GM21717 (cell line): Measurements from ENCODE around the gene RABEPK.
"Not testable (repeated sequence)": the region's sequence is repeated elsewhere in the genome, so short reads cannot be mapped to it uniquely, and the experiment has no call there.

Source experiments
- ATAC-seq: cut with Tn5 transposase; IDR thresholded peaks from one replicate; pipeline ENCODE4 v1.9.1; 2021; ENCODE audit warnings: mild to moderate bottlenecking, moderate library complexity; ENCODE audit not compliant: unreplicated experiment

The RABEPK gene

GRCh38 chr9:125194466-125194865 is 5.9 kb upstream of the RABEPK start:
- not testable (repeated sequence) for ATAC-seq

DNA sequence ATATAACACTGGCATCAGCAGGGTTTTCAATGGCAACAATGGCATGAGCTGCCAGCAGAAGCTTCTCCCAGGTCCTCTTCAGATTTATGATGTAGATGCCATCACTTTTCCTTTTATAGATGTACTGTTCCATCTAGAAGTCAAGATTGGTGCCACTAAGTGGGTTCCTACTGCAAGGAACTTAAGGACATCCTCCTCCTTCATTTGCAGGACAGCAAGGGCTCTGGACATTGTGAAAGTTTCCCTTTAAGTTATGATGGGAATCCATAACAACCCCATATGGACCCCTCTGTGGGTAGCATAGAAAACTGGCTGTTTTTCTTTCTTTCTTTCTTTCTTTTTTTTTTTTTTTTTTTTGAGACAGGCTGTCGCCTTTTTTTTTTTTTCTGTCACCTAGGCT is 4.8 kb upstream of the RABEPK start:
- ATAC-seq = not testable (repeated sequence)

DNA sequence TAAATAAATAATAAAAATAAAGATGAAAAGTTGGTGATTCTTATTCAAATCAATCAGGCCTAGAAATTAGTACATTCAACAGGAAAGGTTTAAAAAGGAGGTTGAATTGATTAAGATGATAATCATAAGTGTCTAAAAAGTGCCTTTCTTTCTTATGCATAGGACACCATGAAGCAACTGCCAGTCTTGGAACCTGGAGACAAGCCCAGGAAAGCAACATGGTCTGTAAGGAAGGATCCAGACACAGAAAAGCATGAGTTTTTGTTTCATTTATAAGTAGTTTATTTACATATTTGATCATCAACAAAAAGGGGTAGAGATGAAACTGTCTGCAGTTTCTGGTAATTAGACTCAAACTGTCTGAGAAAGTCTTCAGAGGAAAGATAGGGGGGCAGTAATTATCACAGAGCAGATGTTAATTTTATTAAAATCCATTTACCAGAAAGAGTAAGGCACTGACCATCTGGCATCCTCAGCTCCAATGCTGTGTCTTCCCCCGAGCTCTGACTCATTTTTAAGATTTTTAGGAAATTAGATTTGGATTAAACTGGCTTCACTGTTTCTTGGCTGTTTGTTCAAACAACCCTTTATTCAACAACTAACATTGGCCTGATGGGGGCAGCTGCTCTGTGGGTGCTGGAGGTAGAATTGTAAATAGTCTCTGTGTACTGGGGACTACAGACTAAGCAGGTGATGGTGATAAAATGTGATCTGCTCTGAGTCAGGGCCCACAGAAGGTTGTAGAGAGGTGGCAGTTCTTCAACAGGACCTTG is 2.7 kb downstream of the RABEPK start:
- no peak for ATAC-seq

- no peak for ATAC-seq
These were observed 4.1 kb downstream of the RABEPK start for GRCh38 chr9:125204477-125204876.

DNA sequence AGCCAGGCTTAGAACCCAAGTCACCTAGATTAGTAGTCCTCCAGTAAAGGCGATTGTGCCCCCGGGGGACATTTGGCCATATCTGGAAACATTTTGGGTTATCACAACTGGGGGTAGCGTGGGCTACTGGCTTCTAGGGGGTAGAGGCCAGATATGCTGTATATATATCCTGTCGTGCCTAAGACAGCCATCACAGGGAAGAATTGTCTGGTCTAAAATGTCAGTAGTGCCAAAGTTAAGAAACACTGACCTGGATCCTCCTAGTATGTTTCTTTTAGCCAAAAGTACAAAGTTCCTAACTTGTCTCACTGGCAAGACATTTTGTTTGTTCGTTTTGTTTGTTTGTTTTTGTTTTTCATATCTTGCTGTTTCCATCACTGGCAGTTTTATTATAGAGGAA is 13.8 kb downstream of the RABEPK start:
- ATAC-seq = no peak

DNA sequence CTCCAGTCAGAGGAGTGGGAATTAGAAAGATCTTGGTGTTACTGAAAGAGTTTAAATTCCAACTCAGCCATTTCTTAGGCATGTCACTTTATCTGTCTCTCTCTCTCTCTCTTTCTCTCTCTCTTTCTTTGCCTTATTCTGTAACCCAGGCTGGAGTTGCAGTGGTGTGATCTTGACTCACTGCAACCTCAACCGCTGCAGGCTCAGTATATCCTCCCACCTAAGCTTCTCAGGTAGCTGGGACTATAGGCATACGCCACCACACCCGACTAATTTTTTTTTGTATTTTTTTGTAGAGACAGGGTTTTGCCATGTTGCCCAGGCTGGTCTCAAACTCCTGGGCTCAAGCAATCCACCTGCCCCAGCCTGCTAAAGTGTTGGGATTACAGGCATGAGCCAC is 18.3 kb downstream of the RABEPK start:
- no peak for ATAC-seq

- not testable (repeated sequence) for ATAC-seq
These were observed 24.5 kb downstream of the RABEPK start for GRCh38 chr9:125224858-125225257.

DNA sequence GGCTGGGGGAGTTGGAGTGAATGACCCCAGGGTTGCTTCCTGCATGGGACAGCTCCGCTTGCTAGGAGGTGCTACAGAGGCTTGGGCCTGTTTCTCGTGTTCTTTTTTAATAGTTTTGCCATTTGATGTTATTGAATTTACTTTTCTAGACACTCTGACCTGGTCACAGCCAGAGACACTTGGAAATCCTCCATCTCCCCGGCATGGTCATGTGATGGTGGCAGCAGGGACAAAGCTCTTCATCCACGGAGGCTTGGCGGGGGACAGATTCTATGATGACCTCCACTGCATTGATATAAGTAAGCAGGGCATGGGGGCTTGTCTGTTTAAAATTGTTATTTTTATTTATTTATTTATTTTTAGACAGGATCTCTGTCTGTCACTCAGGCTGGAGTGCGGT is 27.4 kb downstream of the RABEPK start:
- ATAC-seq = no peak

DNA sequence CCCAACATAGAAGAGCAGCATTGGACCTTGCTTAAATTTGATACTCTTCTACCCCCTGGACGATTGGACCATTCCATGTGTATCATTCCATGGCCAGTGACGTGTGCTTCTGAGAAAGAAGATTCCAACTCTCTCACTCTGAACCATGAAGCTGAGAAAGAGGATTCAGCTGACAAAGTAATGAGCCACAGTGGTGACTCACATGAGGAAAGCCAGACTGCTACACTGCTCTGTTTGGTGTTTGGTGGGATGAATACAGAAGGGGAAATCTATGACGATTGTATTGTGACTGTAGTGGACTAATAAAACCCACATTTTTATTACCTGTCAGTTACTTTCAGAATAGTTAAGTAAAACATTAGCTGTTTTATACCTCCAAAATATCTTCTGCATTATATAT is 33.3 kb downstream of the RABEPK start:
- no peak for ATAC-seq

DNA sequence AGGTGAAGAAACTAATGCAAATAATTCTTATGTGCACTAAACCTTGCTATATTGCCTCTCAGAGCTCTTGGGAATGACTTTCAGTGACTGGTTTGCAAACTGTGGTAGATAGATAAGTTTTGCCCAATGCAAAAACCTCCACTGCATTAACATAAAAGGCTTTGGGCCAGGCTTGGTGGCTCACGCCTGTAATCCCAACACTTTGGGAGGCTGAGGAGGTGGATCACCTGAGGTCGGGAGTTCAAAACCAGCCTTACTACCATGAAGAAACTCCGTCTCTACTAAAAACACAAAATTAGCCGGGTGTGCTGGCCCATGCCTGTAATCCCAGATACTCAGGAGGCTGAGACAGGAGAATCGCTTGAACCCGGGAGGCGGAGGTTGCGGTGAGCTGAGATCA is 33.8 kb downstream of the RABEPK start:
- not testable (repeated sequence) for ATAC-seq

DNA sequence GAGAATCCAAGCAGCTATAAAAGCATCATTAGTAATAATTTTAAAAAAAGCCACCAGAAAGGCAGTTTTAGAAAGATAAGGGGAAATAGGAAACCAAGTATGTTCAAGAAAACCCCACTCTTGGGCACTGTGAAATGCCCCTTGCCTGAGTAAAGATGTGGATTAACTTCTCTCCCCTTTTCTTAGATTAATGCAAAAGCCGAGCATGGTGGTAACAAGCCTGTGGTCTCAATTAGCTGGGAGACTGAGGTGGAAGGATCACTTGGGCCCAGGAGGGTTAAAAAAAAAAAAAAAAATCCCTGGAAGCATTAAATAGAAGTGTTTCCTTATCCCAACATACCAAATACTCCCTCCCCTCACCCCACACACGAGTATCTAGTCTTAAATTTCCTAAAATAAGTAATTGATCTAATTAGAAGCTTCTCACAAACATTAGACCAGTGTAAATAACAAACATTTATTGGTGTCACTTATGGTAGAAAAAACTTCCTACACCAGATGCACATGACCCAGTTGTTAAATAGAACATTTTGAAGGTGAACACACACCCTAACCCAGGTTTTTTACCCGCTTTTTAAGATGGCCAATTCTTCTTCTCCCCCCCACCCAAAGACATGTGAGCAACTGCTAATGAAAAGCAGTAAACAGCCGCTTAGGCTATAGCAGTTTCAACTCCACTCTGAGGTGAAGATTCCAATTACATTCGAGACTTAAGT is 35.6 kb downstream of the RABEPK start:
- ATAC-seq = no peak

DNA sequence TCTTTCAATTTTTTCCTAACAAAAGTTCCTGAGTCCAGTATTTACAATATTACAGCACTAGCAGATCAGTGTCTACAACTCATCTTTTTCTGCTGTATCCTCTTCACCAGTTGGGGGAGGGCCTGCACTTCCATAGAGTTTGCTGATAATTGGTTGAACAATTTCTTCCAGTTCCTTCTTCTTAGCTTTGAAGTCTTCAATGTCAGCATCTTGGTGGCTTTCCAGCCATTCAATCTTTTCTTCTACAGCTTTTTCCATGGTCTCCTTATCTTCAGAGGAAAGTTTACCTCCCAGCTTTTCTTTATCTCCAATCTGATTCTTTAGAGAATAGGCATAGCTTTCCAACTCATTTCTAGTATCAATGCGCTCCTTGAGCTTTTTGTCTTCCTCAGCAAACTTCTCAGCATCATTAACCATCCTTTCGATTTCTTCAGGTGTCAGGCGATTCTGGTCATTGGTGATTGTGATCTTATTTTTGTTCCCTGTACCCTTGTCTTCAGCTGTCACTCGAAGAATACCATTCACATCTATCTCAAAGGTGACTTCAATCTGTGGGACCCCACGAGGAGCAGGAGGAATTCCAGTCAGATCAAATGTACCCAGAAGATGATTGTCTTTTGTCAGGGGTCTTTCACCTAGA is 36.3 kb downstream of the RABEPK start:
- ATAC-seq = not testable (repeated sequence)

DNA sequence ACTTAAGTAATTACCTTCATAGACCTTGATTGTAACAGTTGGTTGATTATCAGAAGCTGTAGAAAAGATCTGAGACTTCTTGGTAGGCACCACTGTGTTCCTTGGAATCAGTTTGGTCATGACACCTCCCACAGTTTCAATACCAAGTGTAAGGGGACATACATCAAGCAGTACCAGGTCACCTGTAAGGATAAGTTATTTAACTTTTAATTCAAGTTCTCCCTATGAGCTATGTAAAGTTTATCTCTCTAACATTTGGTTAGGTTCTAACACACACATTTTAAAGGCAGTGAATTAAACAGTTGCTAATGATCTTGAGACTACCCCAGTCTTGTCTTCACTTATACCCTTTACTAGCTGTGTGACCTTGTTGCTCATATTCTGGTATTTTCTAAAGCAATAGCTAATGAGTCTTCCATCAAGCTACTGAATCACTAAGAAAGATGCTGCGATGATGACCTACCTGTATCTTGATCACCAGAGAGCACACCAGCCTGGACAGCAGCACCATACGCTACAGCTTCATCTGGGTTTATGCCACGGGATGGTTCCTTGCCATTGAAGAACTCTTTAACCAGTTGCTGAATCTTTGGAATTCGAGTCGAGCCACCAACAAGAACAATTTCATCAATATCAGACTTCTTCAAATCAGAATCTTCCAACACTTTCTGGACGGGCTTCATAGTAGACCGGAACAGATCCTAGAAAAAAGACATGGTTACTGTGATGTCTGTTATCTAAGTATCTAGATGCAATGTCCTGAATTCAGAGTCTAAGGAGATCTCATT is 38.0 kb downstream of the RABEPK start:
- no peak for ATAC-seq

DNA sequence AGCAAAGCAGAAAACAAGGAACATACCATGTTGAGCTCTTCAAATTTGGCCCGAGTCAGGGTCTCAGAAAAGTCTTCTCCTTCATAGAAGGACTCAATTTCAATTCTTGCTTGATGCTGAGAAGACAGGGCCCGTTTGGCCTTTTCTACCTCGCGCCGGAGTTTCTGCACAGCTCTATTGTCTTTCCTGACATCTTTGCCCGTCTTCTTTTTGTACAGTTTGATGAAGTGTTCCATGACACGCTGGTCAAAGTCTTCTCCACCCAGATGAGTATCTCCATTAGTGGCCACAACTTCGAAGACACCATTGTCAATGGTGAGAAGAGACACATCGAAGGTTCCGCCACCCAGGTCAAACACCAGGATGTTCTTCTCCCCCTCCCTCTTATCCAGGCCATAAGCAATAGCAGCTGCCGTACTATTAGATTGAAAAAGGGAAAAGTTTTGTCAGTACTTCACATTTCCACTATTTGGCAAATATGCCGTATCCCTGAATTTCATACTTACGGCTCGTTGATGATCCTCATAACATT is 38.6 kb downstream of the RABEPK start:
- ATAC-seq = no peak

- no peak for ATAC-seq
These were observed 39.6 kb downstream of the RABEPK start for GRCh38 chr9:125239631-125240597.

DNA sequence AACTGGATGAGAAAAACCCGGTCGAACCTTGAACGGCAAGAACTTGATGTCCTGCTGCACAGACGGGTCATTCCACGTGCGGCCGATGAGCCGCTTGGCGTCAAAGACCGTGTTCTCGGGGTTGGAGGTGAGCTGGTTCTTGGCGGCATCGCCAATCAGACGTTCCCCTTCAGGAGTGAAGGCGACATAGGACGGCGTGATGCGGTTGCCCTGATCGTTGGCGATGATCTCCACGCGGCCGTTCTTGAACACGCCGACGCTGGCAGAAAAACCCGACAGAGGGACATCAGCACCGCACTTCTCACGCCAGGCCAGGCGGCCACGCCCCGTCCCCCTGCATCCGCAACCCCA is 40.3 kb downstream of the RABEPK start:
- peak; percentile 3 for ATAC-seq

DNA sequence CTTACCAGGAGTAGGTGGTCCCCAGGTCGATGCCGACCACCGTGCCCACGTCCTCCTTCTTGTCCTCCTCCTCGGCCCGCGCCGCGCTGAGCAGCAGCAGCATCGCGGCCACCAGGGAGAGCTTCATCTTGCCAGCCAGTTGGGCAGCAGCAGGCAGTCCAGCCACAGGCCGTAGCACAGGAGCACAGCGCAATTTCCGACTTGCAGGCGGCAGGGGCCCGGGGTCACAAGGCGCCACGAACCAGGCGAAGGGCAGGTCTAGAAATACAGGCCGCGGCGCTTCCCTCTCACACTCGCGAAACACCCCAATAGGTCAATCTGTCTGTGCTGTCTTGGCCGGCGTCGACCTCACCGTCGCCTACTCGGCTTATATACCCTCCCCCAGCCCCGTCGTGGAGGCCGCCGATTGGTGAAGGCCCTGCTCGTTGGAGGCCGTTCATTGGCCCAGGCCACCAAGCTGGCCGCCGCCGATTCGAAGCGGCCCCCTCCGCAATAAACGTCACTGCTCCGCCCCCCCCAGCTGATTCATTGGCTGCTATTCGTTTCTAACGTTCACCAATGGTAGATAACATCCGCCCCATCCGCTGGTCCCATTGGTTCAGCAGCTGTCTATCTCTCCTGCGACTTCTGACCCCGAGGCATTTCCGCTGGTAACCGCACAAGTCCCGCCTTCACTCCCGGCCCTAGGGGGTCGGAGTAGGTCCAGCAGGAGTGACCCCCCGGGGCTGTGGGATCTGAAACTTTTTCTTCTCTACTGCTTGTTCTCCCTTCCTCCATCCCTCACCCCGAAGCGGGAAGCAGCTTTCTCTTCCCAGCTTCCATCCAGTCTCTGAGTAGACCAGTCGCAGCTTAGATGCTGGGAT is 40.9 kb downstream of the RABEPK start, which contains the start of gene HSPA5:
Gene HSPA5 (minus strand): TSS at position 344 of the 863 bp plus-strand sequence. CDS start 217 bp downstream, at position 127.
- peak; percentile 92 for ATAC-seq

DNA sequence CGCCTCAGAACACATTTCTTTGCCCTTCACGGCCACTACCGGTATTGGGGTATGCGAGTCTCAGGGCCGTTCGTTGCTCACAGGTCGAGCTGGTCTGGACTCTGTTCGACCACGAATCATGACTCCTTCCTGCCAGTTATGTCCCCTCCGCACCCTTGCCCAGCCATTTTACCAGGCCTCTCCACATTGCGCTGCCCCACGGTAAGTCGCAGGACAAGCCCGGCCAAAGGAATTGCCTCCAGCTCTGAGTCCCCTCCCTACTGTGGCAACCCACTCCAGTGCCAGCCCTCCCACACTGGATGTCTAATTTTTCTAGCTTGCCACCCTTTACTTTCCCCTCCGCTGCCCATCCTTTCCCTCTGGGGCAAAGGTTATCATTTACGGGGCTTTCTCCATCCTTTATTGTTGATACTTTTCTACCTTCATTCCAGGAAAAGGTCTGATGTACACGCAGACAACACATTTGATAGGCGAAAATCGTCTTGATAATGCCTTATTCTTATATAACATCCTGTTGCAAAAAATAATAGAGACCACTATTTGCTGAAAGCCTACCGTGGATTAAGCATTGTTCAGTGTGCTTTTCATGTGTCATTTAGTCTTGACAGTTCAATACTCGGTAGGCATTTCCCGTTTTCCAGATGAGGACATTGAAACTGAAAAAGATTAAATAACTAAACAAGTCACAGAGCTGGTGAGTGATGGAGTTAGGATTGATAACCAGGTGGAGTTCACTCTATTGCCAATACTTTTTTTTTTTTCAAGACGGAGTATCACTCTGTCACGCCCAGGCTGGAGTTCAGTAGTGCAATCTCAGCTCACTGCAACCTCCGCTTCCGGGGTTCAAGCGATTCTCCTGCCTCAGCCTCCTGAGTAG is 41.8 kb downstream of the RABEPK start:
- ATAC-seq = peak; percentile 20
